HG02885 (cell line): ENCODE measurements around the gene ALX1.
"Not testable (repeated sequence)": the region's sequence is repeated elsewhere in the genome, so short reads cannot be mapped to it uniquely, and the experiment has no call there.

Experiments used
- ATAC-seq: cut with Tn5 transposase; IDR thresholded peaks from one replicate; pipeline ENCODE4 v1.9.1; 2021; ENCODE audit warnings: mild to moderate bottlenecking; ENCODE audit not compliant: unreplicated experiment, poor library complexity

The ALX1 gene

DNA sequence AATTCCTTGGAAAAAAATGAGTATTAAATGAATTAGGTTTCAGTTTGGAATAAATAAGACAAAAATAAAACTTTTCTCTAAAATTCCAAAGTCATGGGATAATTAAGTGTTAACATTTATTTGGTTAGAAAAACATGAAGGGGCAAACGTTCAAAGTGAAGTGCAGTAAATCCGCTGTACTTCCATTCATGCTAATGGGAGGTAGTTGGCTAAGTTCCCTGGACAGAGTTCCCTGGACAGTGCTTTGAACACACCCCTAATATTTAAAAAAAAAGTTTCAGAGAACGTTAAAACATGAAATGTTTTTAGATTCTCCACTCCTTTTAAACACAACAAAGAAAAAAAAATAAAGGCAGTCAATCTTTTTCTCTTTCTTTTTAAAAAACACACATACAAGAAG is 16.3 kb downstream of the ALX1 start:
- no peak for ATAC-seq

DNA sequence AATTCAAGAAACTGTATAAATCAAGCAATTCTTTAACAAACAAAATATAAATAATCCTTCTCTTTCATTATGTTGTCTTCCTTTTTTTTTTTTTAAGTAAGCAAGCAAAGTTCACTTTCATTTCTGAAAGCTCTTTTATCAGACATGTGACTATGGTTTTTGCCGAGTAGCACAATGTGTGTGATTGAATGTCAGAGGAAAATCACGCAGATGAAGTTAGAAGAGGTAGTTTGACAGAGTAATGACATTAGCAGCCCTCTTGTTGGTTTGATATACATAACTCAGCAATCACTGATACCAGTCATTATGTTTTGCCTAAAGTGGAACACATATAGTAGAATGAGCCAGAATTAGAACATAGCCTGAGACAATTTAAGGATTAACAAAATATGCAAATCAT is 19.0 kb downstream of the ALX1 start:
- no peak for ATAC-seq

DNA sequence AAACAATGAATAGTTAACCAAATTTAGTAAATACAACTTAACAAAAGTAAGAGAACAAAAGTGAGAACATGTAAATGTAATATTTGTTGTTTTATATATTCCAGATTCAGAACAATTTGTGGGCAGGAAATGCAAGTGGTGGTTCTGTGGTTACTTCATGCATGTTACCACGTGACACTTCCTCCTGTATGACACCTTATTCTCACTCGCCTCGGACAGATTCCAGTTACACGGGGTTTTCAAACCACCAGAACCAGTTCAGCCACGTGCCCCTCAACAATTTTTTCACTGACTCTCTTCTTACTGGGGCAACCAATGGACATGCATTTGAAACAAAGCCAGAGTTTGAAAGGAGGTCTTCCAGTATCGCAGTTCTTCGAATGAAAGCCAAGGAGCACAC is 21.0 kb downstream of the ALX1 start:
- peak; percentile 68 for ATAC-seq

DNA sequence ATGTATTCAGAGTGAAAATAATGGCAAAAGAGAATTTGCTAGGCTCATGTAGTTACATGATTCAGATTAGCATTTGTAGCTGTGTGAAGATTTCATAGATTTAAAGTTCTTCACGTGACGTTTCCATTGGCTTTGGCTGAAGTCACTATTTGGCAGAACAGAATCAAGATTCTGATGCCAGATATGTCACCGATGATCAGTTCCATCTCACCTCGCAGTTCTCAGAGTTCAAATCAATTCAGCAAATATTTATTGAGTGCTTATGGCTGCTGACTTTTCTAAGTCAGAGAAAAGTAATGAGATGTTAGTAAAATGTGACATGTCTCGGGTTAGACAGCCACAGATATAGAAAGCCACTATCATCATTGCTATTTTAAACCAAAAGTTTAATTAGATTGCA is 28.4 kb downstream of the ALX1 start:
- no peak for ATAC-seq

DNA sequence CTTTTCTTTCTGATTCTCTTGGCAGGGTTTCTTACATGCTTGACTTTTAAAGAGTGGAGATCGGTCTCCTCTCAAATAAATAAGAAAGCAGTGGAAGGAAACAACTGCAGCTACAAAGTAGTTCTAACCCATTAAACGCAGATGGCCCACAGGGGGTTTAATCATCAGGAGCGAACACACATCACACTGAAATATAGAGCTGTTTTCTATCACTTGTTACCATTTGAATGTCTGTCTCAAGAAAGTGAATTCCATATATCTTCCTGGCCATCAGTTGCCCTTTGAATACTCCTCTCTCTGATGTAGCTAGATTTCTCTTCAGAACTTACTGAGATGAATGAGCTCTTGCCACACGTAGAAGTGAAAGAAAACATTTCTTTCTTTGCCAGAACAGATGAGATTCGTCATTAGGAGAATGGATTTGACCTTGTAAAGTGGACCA is 29.1 kb downstream of the ALX1 start:
- no peak for ATAC-seq

DNA sequence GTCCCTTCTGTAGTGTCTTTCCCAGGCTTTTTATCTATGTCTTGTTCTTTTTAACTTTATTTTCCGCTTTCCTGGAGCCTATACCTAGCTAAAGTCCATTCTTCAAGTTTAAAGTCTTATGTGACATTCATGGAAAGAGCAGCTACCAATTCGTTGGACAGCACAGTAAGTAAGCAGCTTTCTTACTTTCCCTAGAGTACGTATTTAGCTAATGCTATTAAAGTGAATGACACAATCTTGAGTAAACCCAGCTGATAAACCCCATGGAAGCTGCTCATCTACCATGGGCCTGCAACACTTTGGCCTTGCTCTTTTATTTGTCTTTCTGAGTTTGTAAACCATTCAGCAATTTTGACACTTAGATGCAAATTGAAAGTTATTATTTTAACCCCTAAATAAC is 30.0 kb downstream of the ALX1 start:
- ATAC-seq, result no peak

DNA sequence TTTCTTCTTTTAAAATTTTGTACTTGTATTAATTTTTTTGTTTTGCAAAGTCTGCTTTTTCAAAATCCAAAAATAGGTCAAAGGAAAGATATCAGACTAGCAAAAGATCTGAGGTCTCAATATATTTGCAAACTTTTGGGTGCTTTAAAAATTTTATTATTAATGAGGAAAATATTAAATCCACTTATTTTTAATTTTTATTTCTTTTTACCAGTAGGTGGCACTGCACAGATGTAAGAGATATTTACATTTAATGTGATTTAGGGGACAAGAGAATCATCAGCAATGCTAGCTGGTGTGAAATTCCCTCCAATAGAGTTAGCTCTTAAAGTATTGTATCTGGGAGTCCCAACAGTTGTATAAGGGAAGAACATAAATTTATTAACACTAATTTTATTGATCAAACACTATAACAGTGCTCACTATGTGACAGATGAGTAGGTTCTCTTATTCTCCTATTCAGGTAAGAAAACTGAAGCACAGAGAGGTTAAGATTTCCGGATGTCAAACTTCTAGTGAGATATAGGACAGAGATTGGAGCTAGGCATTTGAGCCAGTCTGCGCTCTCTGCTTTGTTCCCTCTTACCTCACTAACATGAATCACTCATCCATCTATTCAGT is 30.5 kb downstream of the ALX1 start:
- no peak for ATAC-seq

DNA sequence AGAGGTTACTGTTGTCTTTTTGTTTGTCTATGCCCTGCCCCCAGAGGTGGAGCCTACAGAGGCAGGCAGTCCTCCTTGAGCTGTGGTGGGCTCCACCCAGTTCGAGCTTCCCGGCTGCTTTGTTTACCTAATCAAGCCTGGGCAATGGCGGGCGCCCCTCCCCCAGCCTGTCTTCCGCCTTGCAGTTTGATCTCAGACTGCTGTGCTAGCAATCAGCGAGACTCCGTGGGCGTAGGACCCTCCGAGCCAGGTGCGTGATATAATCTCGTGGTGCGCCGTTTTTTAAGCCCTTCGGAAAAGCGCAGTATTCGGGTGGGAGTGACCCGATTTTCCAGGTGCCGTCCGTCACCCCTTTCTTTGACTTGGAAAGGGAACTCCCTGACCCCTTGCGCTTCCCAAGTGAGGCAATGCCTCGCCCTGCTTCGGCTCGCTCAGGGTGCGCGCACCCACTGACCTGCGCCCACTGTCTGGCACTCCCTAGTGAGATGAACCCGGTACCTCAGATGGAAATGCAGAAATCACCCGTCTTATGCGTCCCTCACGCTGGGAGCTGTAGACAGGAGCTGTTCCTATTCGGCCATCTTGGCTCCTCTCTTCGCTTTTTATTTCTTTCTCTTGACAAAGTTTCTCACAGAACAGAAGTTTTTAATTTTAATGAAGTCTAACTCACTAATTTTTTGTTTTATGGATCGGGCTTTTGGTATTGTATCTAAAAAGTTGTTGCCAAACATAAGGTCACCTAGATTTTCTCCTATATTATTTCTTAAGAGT is 38.0 kb downstream of the ALX1 start:
- ATAC-seq, result not testable (repeated sequence)

DNA sequence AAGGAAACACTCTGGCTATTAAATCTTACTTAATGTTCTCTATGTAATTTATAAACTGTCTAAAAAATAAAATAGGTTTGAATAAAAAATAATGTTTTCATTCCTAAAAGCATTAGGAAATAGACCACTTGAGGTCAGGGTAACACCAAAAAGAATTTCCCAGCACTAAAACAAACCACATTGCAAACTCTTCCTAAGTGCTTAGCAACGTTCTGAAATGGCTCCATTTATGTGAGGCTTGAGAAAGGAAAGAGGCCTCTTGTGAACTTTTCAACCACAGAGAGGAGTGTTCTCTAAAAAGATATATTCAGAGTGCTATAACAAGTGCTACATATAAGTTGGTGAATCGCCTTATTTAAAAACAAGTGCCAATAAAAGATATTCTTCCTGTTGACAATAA is 42.7 kb downstream of the ALX1 start:
- ATAC-seq, result no peak

DNA sequence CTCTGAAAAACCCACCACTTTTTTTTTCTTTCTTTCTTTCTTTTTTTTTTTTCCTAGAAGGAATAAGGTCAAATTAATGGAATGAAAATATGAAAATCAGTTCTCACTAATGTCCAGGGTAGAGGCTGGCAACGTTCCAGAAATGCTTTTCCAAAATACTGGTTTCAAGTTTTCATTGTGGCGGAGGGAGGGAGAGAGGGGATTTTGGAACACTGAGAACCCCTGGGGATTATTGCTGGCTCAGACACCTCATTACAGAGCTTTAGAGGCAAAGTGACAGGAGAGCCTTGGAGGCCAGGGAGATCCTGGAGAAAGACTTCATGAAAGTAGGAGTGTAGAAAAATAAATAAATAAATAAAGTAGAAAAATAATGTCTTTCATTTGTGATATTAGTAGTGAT is 45.4 kb downstream of the ALX1 start:
- ATAC-seq, result no peak

DNA sequence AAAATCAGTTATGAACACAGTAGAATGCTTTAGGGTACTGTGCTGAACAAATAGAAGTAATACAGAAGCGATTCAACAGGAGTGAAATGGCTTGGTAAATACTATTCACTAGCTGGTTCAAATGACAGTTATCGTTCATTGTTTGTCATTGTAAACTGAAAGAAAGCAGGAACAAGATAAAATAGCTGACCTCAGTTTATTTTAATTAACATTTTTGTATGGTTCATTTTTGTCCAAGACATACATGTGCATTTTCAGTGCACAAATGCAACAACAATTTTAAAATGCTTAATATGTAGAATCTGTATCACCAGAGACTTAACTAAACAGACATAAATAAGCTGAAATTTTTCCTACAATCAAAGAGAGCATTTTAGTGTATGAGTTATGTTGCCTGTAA is 49.9 kb downstream of the ALX1 start:
- no peak for ATAC-seq

DNA sequence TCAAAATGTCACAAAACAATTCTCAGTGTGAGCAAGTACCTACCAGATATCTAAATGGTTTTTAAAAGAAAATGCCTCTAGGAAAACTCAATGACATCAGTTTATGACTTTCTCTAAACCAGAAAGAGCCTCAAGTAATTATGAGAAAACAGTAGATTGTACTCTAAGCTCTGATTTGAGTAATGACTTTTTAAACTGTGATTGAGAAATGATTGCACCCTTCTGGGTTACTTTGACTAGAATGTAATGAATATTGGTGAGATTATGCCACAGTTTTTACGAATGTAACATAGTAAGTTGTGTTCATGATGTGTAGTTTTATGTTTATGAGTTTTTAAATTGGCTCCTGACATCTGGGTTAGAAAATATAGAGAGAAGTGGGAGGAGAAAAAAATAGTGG is 68.8 kb downstream of the ALX1 start:
- ATAC-seq, result no peak

DNA sequence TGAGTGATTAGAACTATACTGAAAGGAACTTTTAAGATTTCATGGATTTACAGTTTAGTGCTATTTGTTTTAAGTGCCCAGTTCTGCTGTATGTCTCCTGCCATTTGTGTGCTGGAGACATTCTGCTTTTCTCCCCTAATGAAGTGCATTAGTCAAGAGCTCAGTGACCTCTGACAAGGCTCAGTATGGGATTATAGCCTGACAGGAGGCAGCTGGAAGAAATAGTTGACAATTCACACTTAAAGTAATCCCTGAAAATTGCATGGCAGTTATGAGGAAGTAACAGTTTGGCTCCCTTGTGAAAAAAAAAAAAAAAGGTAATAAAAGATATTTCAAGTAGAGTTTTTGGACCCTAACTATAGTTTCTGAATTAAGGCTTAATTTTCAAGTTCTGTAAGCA is 70.3 kb downstream of the ALX1 start:
- ATAC-seq, result no peak
